Fibroblast of lung (primary cell): ENCODE data around the gene KLHL20. TPM values are rescaled to one million over a fixed set of nuclear protein-coding genes. Genes with fewer than 3 reads are reported as not detected.
"Not testable (repeated sequence)": the region's sequence is repeated elsewhere in the genome, so short reads cannot be mapped to it uniquely, and the experiment has no call there.

ENCODE experiments used
- DNase-seq, 2 donors: peaks; one replicate each; pipeline versions ENCODE4 v3.0.0 to v3.0.0-alpha.2; 2010; ENCODE audit warnings: low read depth in 2 of 2
- H2AFZ ChIP-seq: 2 replicates; pipeline ENCODE4 v1.5.1; 2012; ENCODE audit warnings: low read length, control low read depth, inconsistent platforms
- H3K27ac ChIP-seq: 2 replicates; pipeline ENCODE4 v1.5.1; 2011; ENCODE audit warnings: low read length, control low read depth; ENCODE audit not compliant: insufficient read depth
- H3K27me3 ChIP-seq: 2 replicates; pipeline ENCODE4 v1.5.1; 2011; ENCODE audit warnings: mild to moderate bottlenecking, low read length; ENCODE audit not compliant: control insufficient read depth, insufficient read depth
- H3K36me3 ChIP-seq: 2 replicates; pipeline ENCODE4 v1.5.1; 2011; ENCODE audit warnings: low read length; ENCODE audit not compliant: control insufficient read depth, insufficient read depth
- H3K4me1 ChIP-seq: 2 replicates; pipeline ENCODE4 v1.5.1; 2011; ENCODE audit warnings: low read length; ENCODE audit not compliant: control insufficient read depth, insufficient read depth; ENCODE audit errors: extremely low read depth
- H3K4me2 ChIP-seq: 2 replicates; pipeline ENCODE4 v1.5.1; 2011; ENCODE audit warnings: low read length, control low read depth; ENCODE audit not compliant: insufficient read depth; ENCODE audit errors: extremely low read depth
- H3K4me3 ChIP-seq, 4 experiments: fragments of 200-600 bp in 1 of 4; sonication (generic) in 1 of 4; replicated peaks in 1 of 4; 2 replicates each; pipeline ENCODE4 v1.5.1; 2011 to 2016; ENCODE audit warnings: low read length in 4 of 4, low read depth in 3 of 4, mild to moderate bottlenecking in 3 of 4, control low read depth in 2 of 4, inconsistent platforms in 1 of 4, mixed read lengths in 1 of 4; ENCODE audit not compliant: insufficient read depth in 1 of 4; ENCODE audit errors: control extremely low read depth in 1 of 4
- H3K79me2 ChIP-seq: 2 replicates; pipeline ENCODE4 v1.5.1; 2012; ENCODE audit warnings: mild to moderate bottlenecking, low read length, inconsistent platforms; ENCODE audit not compliant: control insufficient read depth, insufficient read depth
- H3K9ac ChIP-seq: 2 replicates; pipeline ENCODE4 v1.5.1; 2011; ENCODE audit warnings: mild to moderate bottlenecking, low read length, control low read depth; ENCODE audit not compliant: insufficient read depth
- H3K9me3 ChIP-seq: 2 replicates; pipeline ENCODE4 v1.5.1; 2012; ENCODE audit warnings: low read depth, low read length; ENCODE audit not compliant: control insufficient read depth, insufficient read depth
- H4K20me1 ChIP-seq: 2 replicates; pipeline ENCODE4 v1.5.1; 2011; ENCODE audit warnings: low read length; ENCODE audit not compliant: control insufficient read depth, insufficient read depth; ENCODE audit errors: extremely low read depth
- CTCF ChIP-seq, 2 donors: IDR thresholded peaks in 1 of 2; conservative IDR thresholded peaks in 1 of 2; 1 replicate in 1 of 2; 2 replicates in 1 of 2; pipeline ENCODE4 v1.5.1; 2011 to 2012; ENCODE audit warnings: low read length in 2 of 2, control low read depth in 1 of 2, inconsistent platforms in 1 of 2, low read depth in 1 of 2, mild to moderate bottlenecking in 1 of 2
- EZH2 ChIP-seq: IDR thresholded peaks from 2 replicates; pipeline ENCODE4 v1.5.1; 2012; ENCODE audit warnings: low read length, control low read depth, mild to moderate bottlenecking; ENCODE audit errors: missing control alignments
- polyA plus RNA-seq, 2 donors: library from polyadenylated mRNA; depleted of rRNA in 1 of 2; stranded (reverse) in 1 of 2; unstranded in 1 of 2; fragments of >200 nt; gene quantifications; 2 replicates each; pipeline ENCODE4 v1.2.1, GENCODE V29; 2011 to 2012; ENCODE audit warnings: missing spikeins in 1 of 2
- total RNA-seq: library from RNA; depleted of rRNA; stranded (reverse); fragments of >200 nt; gene quantifications from 2 replicates; pipeline ENCODE4 v1.2.1, GENCODE V29; 2014

Gene KLHL20
- total and polyA plus RNA-seq, 2 donors (not counting 1 experiment from before 2014, with no cell fraction given), result 29.2 to 47.2 TPM

- Histone ChIP-seq H3K4me3 (no peak overlapping the region), H3K9ac (no peak overlapping the region), H4K20me1 (no peaks in the 10 kb centered on the region), H3K4me2 (no peak overlapping the region), H3K79me2 (no peaks in the 10 kb centered on the region), H3K9me3 (no peaks in the 10 kb centered on the region), H3K36me3 (peaks cover 2% of the 10 kb centered on the region), H3K27me3 (no peaks in the 10 kb centered on the region), H2AFZ (no peak overlapping the region), H3K27ac (no peak overlapping the region), H3K4me1 (no peaks in the 10 kb centered on the region)
- TF ChIP-seq CTCF (conservative IDR thresholded peaks at IDR 0.05 in 1 of 2, IDR thresholded peaks at IDR 0.05 in 1 of 2; ENCODE audit: low read depth in 1 of 2, low read length in 2 of 2), result no peak
- TF ChIP-seq EZH2, result no peak
- DNase-seq, result no peak
Measured at GRCh38 chr1:173802961-173803360, 88.2 kb downstream of the KLHL20 start.

- H3K4me1 ChIP-seq, H3K27me3 ChIP-seq, H3K4me2 ChIP-seq, H3K9ac ChIP-seq, H3K9me3 ChIP-seq, H3K36me3 ChIP-seq, H2AFZ ChIP-seq, H4K20me1 ChIP-seq, H3K27ac ChIP-seq, DNase-seq, H3K4me3 ChIP-seq: not testable (repeated sequence)
- peaks cover 35% of the 10 kb centered on the region for H3K79me2 ChIP-seq
Measured at GRCh38 chr1:173813654-173814053, 98.9 kb downstream of the KLHL20 start.

GRCh38 chr1:173818459-173818858 is 103.7 kb downstream of the KLHL20 start:
- DNase-seq, result no peak
- H3K4me3 ChIP-seq, result no peak overlapping the region
- H3K27ac ChIP-seq, result no peak overlapping the region
- no peaks in the 10 kb centered on the region for H4K20me1 ChIP-seq
- no peaks in the 10 kb centered on the region for H3K9me3 ChIP-seq
- TF ChIP-seq CTCF (conservative IDR thresholded peaks at IDR 0.05 in 1 of 2, IDR thresholded peaks at IDR 0.05 in 1 of 2; ENCODE audit: low read depth in 1 of 2, low read length in 2 of 2), result no peak
- no peak for TF ChIP-seq EZH2
- no peak overlapping the region for H2AFZ ChIP-seq
- H3K4me2 ChIP-seq, result no peak overlapping the region
- no peaks in the 10 kb centered on the region for H3K27me3 ChIP-seq
- no peak overlapping the region for H3K9ac ChIP-seq
- H3K79me2 ChIP-seq, result peaks cover 70% of the 10 kb centered on the region
- no peaks in the 10 kb centered on the region for H3K36me3 ChIP-seq
- H3K4me1 ChIP-seq, result no peaks in the 10 kb centered on the region
